Dedifferentiated amniotic fluid mesenchymal stem cell (primary cell): ENCODE measurements around the gene SLC27A3.
"Not testable (repeated sequence)": the region's sequence is repeated elsewhere in the genome, so short reads cannot be mapped to it uniquely, and the experiment has no call there.

ENCODE experiments used
- DNase-seq: peaks from one replicate; pipeline ENCODE4 v3.0.0-alpha.2; 2016; ENCODE audit errors: extremely low spot score

The SLC27A3 gene

DNA sequence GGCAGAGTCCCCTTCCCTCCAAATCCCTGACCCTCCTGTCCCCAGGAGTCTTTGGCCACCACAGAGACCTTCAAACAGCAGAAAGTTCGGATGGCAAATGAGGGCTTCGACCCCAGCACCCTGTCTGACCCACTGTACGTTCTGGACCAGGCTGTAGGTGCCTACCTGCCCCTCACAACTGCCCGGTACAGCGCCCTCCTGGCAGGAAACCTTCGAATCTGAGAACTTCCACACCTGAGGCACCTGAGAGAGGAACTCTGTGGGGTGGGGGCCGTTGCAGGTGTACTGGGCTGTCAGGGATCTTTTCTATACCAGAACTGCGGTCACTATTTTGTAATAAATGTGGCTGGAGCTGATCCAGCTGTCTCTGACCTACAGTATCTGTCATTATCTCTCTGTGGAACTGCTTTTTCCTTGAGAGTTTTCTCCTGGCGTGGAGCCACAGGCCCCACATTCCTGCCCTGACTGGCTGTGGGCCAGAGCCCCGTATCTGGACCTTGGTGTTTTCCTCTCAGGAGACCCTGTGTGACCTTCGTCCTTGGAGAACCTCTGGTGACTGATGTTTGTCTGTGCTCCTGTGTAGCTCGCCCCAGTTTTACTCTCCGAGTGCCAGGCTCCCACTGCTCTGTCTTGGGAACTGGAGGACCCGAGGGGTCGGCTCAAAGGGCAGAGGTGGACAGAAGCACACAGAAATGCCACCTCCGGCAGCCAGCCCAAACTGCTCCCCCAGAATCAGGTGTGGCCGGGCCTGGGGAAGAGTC lies 4.8 kb downstream of the SLC27A3 start:
- no peak for DNase-seq

DNA sequence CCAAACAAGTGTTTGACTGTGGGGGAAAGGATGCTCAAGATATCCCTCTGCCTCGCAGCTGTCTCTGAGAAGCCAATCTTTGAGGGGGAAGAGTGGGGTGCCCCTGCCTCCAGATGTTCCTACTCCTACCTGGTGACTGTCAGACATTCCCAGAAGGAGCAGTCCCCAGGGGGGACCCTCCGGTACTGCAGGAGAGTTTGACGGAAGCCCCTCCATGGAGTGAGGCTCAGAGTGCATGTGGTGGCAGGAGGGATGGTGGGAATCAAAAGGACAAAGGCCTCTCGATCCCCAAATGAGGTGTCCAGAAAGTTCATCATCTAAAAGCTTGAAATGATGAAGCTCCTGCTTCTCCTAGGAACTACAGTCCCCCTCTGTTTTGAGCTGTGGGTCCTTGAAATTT lies 5.3 kb downstream of the SLC27A3 start:
- DNase-seq = no peak

DNA sequence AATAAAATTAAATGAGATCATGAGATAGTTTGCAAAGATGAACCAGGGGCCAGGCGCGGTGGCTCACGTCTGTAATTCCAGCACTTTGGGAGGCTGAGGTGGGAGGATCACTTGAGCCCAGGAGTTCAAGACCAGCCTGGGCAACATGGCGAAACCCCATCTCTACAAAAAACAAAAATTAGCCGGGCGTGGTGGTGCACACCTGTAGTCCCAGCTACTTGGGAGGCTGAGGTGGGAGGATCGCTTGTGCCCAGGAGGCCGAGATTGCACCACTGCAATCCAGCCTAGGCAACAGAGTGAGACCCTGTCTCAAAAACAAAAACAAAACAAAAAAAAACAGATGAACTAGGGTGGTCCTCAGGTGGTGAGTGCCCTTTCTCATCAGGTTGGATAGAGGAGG lies 7.4 kb downstream of the SLC27A3 start:
- DNase-seq = not testable (repeated sequence)

DNA sequence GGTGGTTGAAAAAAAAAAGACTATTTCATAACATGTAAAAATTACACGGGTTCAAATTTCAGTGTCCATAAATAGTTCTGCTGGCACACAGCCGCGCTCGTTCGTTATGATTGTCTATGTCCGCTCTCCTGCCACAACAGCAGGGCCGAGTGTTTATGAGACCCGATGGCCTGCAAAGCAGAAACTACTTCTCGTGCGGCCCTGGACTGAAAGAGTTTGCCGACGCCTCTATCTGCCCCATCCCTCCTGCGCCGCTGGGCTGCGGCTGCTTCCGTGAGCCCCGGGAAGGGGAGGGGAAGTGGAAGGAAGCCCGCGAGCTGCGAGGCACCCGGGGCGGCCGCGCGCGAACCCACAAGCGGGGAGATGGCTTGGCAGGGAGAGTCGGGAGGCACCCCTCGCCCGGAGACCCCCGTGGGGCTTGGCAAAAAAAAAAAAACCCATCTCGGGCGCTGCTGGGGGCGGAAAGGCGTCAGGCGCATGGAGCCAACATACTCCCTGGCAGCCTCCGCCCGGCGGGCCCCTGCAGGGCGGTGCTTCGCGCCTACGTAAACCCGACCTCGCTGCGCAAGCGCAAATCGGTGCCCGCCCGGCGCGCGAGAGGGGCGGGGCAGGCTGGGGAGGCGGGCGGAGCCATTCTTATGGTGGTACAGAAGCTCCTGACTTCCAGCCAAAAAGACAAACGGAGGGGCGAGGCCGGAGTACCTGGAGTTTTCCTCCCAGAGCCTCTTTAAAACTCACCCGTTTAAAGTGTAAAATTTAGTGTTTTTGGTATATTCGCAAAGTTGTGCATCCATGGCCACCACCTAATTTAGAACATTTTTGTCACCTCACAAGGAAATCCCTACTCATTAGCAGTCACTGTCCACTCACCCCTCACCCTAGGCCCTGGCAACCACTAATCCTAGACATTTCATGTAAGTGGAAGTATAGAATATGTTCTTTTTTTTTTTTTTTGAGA lies 8.3 kb downstream of the SLC27A3 start:
- peak; percentile 84 for DNase-seq

DNA sequence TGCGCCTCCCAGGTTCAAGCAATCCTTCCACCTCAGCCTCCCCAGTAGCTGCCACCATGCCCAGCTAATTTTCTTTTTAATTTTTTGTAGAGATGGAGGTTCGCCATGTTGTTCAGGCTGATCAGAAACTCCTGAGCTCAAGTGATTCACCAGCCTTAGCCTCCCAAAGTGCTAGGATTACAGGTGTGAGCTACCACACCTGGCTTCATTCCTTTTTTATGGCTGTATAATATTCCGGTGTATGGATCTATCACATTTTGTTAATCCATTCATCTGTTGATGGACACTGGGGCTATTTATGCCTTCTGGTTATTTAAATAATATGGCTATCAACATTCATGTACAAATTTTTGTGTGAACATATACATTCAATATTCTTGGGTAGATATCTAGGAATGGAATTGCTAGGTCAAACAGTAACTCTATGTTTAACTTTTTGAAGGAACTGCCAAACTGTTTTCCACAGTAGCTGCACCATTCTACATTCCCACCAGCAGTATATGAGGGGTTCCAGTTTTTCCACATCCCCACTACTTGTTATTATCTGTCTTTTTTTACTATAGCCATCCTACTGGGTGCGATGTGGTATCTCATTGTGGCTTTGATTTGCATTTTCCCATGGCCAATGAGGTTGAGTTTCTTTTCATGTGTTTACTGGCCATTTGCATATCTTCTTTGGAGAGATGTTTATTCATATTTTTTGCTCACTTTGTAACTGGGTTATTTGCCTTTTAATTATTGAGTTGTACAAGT lies 11.0 kb downstream of the SLC27A3 start:
- DNase-seq = no peak

DNA sequence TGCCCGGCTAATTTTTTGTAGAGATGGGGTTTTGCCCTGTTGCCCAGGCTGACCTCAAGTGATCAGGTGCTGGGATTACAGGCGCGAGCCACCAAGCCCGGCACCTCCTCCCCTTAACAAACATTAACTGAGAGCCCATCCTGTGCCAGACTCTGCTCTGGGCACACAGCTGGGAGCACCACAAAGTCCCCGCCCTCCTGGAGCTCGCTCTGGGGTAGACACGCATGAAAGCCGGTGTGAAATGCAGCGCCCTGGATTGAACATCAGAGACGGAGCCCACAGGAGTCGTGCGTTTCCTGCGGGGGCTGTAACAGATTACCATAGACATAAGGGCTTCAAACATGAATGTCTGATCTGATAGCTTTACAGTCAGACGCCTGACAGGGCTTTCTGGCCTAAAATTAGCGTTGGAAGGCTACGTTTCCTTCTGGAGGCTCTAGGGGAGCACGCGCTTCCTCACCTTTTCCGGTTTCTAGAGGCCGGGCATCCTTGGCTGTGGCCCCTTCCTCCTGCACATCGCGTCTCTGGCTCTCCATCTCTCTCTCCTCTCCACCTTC lies 14.3 kb downstream of the SLC27A3 start:
- DNase-seq = no peak

DNA sequence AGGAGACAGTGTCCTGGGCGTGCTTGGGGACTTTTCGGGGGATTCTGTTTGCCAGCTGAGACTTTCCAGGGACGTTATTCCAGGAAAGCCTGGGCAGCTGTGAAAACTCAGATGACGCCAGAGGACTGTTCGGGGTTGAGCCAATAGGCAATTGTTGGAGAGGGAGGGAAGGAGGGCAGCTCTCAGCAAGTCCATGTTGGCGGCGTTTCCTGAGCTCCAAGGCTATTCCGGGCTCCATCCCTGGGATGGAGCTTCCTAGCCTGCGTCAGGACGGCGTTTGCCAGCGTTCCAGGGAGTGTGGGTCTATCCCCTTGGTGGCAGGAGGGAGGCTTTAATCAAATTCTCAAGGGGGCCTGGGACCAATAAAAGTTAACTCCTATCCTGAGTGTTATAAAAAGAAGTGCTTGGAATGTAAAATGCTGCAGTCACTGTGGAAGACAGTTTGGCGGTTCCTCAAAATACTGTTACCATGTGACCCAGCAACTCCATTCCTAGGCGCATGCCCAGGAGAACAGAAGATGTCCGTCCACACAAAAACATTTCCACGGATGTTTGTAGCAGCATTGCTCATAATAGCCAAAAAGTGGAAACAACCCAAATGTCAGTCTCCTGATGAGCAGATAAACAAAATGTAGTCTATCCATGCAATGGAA lies 15.2 kb downstream of the SLC27A3 start:
- peak; percentile 65 for DNase-seq

DNA sequence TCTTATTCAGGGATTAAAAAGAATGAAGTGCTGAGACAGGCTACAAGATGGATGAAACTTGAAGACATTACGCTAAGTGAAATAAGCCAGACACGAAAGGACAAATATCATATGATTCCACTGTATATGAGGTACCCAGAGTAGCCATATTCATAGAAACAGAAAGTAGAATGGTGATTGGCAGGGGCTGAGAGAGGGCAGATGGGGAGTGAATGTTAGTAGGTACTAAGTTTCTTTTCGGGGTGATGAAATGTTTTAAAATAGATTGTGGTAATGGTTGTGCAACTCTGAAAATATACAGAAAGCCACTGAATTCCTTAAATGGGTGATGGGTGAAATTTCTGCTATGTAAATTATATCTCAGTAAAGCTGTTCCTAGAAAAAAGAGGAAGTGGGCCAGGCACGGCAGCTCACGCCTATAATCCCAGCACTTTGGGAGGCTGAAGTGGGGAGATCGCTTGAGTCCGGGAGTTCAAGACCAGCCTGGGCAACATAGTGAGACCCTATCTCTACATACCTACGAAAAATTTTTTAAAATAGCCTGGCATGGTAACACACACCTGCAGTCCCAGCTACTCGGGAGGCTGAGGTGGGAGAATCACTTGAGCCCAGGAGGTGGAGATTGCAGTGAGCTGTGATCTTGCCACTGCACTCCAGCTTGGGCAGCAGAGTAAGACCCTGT lies 15.9 kb downstream of the SLC27A3 start:
- DNase-seq = peak; percentile 97

DNA sequence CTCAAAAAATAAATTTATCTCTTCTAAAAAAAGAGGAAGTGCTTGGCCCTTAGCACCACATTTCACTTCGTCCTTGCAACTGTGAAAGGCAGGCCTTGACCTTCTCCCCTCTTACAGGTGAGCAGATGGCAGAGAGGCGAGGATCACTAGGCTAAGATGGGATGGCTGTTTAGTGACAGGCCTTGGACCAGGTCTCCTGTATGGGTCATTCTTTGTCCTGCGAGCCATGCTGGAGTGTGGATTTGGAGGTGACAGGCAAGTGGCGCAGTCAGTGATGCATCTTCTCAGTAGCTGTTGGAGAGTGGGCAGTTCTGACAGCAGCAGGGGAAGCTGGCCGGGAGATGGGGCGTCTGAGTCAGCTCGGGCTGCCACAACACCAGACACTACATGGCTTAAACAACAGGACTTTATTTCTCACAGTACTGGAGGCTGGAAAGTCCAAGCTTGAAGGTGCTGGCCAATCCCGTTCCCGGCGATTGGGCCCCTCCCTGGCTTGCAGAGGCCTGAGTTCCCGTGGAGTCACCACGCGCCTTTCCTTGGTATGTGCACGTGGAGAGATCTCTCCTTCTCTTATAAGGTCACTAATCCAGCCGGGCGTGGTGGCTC lies 16.5 kb downstream of the SLC27A3 start:
- no peak for DNase-seq

DNA sequence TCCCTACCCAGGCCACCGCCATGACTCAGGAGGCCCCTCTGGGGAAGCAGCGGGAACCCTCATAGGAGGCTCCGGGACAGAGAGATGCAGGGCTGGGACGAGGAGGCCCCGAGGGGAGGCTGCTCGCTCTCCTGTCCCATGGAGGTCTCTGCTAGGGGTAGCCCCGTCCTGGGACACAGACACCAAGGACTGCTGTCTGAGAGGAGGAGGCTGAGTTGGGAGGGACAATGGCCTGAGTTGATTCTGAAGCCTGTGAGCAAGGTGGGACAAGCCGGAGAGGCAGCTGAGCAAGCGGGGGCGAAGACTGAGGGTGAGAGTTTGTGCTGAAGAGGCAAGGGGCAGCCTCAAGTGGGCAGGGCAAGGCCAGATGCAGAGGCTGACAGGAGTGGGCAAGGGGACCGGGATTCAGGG lies 17.4 kb downstream of the SLC27A3 start:
- DNase-seq = no peak

DNA sequence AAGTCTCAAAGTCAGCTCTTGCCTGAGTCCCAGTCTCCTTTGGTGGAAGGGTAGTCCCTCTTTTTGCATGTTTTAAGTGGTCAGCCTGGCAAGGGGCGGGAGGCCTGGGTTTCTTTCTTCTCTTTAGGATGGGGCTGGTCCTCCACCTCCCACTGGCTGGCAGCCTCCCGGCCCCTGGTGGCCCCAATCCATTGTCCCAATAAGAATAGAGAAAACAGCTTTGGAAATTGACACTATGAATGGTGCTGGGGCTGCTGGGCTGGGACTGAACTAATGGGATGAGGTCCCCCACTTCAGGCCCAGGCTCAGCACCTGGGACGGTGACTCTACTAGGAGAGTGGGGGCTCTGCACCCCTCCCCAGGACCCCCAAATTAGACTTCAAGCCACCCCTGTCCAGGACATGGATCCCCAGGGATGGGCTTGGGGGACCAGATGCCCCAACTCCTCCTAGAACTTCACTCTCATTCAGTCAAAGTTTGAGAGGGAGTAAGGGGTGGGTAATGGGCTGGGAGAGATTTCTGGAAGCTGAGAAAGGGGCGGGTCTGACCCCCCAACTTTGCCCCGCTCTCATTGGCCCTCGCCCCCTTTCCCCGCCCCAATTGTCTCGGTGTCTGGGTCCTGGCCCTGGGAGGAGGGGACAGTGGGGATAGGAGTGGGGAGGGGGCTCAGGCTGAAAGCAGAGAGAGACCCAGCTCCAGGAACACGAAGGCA lies 18.2 kb downstream of the SLC27A3 start:
- DNase-seq = no peak

DNA sequence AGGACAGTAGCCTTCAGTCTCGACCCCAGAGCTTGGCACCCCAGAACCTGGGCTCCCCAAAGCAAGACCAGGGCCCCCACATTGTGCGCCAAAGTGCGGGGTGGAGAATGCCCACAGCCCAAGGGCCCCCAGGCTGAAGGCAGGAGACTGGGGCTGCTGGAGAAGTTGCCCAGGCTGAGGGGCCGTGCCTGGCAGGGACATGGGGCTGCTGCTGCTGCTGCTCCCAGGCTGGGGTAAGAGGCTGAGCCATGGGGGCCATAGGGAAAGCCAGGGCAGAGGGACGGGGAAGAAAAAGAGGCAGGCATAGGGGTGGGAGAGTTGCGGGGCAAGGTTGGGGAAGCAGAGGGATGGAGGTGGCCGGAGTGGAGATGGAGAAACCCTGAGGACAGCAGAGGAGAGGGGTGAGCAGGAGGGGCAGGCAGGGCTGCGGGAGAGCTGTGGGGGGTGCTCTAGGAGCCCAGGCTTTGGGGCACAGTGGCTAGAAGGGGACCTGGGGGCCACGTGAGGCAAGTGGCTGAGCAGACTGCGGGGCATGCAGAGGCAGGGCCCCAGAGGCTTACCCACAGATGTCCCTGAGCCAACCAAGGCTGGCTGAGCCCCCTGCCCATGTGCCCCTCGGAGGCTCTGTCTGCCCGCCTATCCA lies 18.9 kb downstream of the SLC27A3 start:
- no peak for DNase-seq

DNA sequence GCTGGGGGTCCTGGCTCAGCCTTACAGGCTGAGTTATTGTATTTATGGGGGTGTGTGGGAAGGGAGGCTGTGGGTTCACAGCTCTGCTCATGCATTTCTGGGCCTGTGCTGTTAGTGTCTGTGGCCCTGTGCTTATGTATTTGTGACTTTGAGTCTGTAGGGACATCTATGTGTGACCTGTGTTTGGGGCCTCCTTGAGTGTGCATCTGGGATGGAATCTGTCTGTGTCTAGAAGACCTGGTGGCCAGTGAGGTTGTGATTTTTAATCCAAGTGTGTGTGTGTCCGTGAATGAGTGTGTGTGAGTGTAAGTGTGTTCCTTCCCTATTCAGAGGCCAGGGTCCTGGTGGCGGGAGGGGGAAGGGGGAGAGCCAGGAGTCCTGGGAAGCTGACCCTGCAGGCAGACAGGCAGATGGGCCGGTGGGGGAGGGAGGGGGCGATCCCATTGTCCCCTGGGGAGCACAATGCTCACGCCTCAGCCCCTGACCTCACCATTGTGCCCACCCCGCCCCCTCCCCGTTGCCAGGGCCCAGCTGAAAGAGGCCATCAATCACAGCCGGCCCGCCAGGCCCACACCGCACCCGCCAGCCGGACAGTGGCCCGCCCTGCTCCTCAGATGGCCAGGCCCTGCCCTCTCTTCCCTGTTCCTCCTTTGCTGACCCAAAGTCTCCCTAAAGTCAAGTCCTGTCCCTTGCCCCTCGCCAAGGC lies 19.6 kb downstream of the SLC27A3 start:
- no peak for DNase-seq

DNA sequence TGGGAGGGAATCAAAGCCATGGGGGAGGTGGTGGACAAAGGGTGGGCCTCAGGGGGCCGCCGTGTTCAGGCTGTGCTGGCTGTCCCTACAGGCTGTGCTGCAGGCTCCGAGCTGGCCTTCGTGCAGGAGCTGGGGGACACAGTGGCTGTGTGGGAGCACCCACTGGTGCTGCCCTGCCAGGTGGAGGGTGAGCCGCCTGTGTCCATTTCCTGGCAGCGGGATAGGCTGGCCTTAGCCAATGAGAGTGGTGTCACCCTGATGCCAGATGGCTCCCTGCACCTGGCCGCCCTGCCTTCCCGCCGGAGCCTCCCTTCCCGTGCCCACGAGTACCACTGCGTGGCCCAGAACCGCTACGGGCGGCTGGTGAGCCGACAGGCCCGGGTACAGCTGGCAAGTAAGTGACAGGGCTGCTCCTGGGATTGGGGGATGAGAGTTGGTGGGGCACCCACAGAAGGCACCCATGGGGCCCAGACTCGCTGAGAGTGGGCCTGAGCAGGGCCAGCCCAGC lies 20.2 kb downstream of the SLC27A3 start:
- no peak for DNase-seq

DNA sequence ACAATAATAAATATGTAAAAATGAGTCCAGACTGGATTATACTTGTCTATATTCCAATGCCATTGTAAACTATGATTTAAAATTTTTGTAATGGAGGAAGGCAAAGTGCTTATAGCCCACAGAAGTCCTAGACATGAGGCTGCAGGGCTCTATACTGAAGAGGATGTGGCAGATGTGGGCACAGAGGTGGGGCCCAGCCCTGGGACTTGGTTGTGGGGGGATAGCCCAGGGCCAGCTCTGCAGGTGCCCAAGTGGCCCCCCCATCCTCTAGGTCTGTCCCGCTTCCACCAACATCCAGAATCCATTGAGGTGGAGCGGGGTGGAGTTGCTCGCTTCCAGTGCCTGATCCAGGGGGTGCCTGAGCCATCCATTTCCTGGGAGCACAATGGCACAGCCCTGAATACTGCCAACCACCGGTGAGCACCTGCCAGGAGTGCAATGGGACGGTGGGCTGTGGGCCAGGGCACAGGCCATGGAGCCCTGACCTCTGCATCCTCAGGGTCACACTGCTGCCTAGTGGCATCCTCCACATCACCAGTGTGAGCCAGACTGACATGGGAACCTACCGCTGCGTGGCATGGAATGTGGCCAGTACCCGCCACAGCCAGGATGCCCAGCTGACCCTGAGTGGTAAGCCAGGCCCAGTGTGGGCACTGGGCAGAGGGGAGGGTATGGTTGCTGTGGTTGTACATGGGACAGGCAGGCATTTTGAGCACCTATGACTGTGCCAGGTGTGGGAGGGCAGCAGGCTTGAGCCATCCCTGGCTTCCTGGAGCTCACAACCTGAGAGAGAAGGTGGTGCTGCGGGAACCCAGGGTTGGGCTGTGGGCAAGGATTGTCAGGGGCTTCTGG lies 21.0 kb downstream of the SLC27A3 start:
- DNase-seq = no peak

DNA sequence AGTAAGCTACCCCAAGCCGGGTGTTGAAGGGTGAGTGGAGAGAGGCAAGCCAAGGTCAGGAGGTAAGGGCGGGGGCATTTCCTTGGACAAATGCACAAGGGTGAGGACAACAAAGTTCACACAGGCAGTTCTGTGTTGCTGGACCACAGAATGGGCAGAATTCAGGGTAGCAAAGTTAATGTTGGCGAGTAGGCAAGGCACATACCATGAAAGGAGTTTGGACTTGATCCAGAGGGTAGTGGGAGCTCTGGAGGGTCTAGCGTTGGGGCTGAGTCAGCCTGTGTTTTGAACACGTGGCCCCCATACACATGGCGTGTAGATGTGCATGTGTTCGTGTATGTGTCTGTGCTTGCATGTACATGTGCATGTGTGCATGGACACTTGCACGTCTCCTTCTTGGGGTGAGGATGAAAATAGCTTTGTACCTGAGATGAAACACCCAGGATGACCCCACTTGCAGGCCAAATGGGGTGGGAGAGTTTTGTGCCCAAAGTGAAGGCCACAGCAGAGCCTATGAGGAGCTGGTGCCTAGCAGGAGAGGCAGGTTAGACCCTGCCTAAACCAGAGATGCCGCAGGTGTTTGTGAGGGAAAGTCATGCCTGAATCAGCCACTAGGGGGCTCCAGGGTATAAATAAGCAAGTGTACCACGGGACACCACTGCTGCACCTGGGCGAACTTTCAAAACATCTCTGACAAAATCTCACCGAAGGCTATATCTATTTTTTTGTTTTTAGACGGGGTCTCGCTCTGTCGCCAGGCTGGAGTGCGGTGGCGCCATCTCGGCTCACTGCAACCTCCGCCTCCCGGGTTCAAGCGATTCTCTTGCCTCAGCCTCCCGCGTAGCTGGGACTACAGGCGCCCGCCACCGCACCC lies 21.8 kb downstream of the SLC27A3 start:
- DNase-seq = peak; percentile 33

DNA sequence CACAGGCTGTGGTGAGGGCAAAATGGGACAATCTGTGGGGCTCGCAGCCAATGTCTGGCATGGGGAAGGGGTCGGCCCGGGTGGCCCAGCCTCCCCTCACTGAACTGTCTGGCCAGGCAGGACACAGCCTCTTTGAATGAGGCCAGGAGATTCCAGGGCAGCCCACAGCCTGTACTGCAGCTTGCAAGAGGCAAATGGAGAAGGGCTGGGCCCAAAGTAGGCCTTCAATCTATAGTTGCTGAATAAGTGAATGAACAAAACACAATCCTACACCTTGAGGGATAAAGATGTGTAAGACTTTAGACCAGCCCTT lies 23.2 kb downstream of the SLC27A3 start:
- no peak for DNase-seq
